ENCODE results near the gene TERT. TPM values are rescaled to one million over a fixed set of nuclear protein-coding genes. Genes with fewer than 3 reads are reported as not detected.

The TERT gene
- total and polyA plus RNA-seq, 2 donors, result not detected

DNA sequence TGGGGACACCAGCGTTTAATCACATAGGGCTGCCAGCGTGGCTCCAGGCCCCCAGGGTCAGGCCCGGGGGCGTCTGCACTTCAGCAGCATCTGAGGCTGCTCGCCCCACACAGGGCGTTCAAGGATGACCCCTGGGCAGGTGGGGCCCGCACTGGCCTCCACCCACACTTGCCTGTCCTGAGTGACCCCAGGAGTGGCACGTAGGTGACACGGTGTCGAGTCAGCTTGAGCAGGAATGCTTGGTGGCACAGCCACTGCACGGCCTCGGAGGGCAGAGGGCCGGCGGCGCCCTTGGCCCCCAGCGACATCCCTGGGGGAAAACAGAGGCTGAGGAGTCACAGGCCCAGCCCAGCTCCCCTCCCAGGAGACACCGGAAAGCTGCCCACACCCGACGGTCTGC, 40.7 kb downstream of the TERT start:
- no peak overlapping the region for H3K27ac ChIP-seq (ENCODE audit: low read depth)
- H3K4me3 ChIP-seq (ENCODE audit: low read depth, low read length), result no peak overlapping the region
- no peaks in the 10 kb centered on the region for H3K36me3 ChIP-seq (ENCODE audit: insufficient read depth)
- WGBS, result 84% methylated on average over 19 of the region's 19 CpGs
- no peak for DNase-seq (ENCODE audit: extremely low spot score)
- H3K4me1 ChIP-seq (ENCODE audit: insufficient read depth), result no peaks in the 10 kb centered on the region

DNA sequence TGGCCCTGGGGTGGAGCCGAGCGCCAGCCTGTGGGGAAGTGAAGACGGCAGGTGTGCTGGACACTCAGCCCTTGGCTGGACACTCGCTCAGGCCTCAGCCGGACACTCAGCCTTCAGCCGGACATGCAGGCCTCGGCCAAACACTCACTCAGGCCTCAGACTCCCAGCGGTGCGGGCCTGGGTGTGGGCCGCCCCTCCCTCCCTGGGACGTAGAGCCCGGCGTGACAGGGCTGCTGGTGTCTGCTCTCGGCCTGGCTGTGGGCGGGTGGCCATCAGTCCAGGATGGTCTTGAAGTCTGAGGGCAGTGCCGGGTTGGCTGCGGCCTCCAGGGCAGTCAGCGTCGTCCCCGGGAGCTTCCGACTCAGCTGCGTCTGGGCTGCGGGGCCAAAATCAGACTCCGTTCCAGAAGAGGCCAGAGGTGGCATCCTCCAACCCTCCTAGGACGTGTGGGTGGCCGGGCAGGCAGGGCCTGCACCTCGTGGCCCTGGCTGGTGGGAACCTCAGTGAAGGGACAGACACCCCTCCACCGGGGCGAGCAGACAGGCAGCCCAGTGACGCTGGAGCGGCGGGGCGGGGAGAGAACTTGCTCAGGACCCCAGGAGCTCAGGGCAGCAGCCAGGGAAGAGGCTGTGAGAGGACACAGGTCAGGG, 41.3 kb downstream of the TERT start:
- Histone ChIP-seq H3K4me3 (ENCODE audit: low read depth, low read length) (no peak overlapping the region), H3K27ac (ENCODE audit: low read depth) (no peak overlapping the region), H3K36me3 (ENCODE audit: insufficient read depth) (no peaks in the 10 kb centered on the region), H3K4me1 (ENCODE audit: insufficient read depth) (no peaks in the 10 kb centered on the region)
- no peak for DNase-seq (ENCODE audit: extremely low spot score)
- 82% methylated on average over 33 of the region's 33 CpGs for WGBS

DNA sequence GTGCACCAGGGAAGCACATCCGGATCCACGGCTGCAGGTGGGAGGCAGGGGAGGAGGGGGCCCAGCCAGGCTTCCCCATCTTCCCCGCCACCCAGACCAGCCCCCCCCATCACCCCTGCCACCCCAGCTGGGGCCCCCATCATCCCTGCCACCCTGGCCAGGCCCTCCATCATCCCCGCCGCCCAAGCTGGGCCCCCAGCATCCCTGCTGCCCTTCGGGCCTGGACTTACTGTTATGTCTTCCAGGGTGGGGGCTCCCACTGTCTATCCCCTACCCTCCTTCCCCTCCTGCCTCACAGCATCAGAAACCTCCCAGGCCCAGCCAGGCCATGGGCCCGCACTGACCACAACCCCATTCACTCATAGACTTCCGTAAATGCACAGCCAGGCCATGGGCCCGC, 42.2 kb downstream of the TERT start:
- H3K4me1 ChIP-seq (ENCODE audit: insufficient read depth), result no peaks in the 10 kb centered on the region
- no peaks in the 10 kb centered on the region for H3K36me3 ChIP-seq (ENCODE audit: insufficient read depth)
- WGBS, result 92% methylated on average over 9 of the region's 9 CpGs

DNA sequence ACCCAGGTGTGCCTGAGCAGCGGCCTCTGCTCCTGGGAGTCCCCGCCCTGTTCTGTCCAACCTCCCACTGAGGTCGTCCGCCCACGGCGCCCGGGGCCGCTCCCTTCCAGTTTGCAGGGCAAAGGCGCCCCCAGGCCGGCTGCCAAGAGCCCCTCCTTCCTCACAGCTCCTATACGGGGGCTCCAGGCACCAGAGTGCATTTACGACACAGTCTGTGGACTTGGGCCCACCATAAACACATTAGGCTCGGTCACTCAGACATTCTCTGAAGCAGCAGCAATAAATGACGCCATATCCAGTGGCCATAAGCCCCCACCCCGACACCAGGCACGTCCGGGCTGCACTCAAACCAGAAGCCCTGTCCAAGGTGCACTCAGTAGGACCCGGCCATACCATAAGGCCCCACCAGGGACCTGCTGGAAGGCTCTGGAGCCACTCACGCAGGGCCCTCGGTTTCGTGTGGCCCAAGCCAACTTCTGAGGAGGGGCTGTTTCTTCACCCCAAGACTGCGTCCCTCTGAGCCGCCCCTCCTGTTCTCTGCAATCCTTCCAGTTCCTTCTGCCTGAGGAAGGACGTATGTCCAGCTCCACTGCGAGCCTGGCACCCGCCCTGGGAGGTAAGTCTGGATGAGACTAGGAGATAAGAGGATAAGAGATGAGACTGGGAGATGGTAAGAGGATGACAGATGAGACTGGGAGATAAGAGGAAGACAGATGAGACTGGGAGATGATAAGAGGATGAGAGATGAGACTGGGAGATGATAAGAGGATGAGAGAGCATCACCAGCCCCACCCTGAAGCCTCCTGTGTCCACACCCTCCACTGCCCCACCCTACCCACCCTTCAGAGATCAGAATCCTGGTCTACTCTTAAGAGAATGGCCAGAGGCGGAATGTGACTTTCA, 42.9 kb downstream of the TERT start:
- DNase-seq (ENCODE audit: extremely low spot score), result no peak
- WGBS, result 31% methylated on average over 27 of the region's 27 CpGs
- Histone ChIP-seq H3K4me1 (ENCODE audit: insufficient read depth) (no peaks in the 10 kb centered on the region), H3K36me3 (ENCODE audit: insufficient read depth) (no peaks in the 10 kb centered on the region), H3K4me3 (ENCODE audit: low read depth, low read length) (no peak overlapping the region), H3K27ac (ENCODE audit: low read depth) (no peak overlapping the region)

More for the DNA sequence above, 42.2 kb downstream of the TERT start:
- no peak for DNase-seq (ENCODE audit: extremely low spot score)
- Histone ChIP-seq H3K4me3 (ENCODE audit: low read depth, low read length) (no peak overlapping the region), H3K27ac (ENCODE audit: low read depth) (no peak overlapping the region)

DNA sequence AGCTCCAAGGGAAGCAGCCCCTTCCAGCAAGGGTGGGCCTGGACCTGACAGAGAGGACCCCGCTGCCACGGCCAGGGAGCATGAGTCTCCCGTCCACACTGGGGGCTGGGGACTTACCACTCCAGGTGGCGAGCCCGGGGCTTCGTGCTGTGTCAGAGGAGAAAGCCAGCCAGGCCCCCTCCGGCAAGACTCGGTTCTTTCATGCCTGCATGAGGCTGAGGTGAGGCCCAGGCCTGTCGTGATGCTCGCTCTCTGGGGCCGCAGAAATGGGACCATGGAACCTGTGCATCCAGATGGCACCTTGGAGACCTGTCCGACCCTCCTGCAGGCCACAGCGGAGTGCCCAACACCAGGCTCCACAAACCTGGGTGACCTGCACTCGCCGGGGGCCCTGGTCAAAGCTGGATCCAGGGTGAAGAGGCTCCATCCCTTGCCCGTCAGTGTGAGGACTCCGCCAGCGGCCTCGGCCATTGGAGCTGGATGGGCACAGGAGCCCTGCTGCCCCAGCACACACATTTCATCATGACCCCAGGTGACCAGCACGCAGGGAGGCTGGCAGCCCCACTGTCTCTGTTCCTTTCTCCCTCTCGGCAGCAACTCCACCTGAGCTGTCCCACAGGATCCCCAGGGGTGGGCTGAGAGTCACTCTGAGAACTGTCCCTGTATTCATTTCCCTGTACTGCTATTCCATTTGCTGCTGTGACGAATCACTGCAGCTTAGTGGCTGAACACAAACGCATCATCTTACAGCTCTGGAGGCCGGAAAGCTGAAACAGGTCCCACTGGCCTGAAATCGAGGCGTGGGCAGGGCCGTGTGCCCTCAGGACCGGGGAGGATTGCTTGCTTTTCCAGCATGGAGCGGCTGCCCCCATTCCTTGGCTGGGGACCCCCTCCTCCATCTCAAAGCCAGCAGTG, 45.2 kb downstream of the TERT start:
- Histone ChIP-seq H3K27ac (ENCODE audit: low read depth) (no peak overlapping the region), H3K4me3 (ENCODE audit: low read depth, low read length) (no peak overlapping the region), H3K36me3 (ENCODE audit: insufficient read depth) (no peaks in the 10 kb centered on the region), H3K4me1 (ENCODE audit: insufficient read depth) (no peaks in the 10 kb centered on the region)
- no peak for DNase-seq (ENCODE audit: extremely low spot score)
- 79% methylated on average over 29 of the region's 29 CpGs for WGBS

DNA sequence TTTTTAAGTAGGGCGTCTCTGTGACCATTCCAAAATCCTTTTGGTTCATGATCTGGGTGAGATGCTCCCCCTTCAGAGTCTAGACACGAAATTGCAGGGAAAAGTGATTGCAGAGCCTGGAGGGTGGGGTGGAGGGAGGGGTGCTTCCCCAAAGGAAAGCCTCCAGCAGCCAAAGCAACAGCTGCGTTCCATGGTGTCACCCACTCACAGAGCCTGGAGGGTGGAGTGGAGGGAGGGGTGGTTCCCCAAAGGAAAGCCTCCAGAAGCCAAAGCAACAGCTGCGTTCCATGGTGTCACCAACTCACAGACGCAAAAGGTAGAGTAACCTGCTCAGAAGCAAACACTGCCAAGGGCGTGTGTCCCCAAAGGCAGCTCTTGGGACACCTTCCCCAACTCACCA, 47.1 kb downstream of the TERT start:
- Histone ChIP-seq H3K4me3 (ENCODE audit: low read depth, low read length) (no peak overlapping the region), H3K36me3 (ENCODE audit: insufficient read depth) (no peaks in the 10 kb centered on the region), H3K27ac (ENCODE audit: low read depth) (no peak overlapping the region), H3K4me1 (ENCODE audit: insufficient read depth) (no peaks in the 10 kb centered on the region)
- no peak for DNase-seq (ENCODE audit: extremely low spot score)
- WGBS, result 67% methylated on average over 6 of the region's 6 CpGs

DNA sequence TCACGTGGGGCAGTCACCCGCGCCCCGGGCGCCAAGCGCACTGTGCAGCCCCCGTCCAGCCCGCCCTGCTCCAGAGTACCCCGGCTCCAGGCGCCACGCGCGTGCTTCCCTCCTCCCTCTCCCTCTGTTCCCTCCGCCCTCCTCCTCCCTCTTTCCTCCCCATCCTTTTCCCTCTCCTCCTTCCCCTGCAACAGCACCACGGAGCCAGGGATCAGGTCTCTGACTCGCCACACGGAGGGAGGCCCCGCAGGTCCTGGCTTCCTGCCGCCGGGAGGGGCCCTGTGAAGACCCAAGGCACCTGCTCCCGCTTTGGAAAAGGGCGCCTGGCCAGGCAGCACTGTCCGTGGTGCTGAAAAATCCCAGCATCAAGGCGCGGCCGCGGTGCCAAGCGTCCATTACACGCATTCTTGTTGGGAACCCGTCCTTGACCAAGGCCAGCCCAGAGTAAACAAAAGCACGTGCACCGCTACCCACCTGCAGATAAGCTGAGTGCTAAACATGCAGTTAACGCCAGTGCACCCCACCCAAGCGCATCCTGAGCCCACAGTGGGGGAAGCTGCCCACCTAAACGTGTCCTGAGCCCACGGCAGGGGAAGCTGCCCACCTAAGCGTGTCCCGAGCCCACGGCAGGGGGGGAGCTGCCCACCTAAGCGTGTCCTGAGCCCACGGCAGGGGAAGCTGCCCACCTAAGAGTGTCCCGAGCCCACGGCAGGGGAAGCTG, 48.0 kb downstream of the TERT start:
- H3K27ac ChIP-seq (ENCODE audit: low read depth), result no peak overlapping the region
- no peaks in the 10 kb centered on the region for H3K36me3 ChIP-seq (ENCODE audit: insufficient read depth)
- WGBS, result 25% methylated on average over 43 of the region's 43 CpGs
- no peak overlapping the region for H3K4me3 ChIP-seq (ENCODE audit: low read depth, low read length)
- DNase-seq (ENCODE audit: extremely low spot score), result no peak
- H3K4me1 ChIP-seq (ENCODE audit: insufficient read depth), result no peaks in the 10 kb centered on the region

DNA sequence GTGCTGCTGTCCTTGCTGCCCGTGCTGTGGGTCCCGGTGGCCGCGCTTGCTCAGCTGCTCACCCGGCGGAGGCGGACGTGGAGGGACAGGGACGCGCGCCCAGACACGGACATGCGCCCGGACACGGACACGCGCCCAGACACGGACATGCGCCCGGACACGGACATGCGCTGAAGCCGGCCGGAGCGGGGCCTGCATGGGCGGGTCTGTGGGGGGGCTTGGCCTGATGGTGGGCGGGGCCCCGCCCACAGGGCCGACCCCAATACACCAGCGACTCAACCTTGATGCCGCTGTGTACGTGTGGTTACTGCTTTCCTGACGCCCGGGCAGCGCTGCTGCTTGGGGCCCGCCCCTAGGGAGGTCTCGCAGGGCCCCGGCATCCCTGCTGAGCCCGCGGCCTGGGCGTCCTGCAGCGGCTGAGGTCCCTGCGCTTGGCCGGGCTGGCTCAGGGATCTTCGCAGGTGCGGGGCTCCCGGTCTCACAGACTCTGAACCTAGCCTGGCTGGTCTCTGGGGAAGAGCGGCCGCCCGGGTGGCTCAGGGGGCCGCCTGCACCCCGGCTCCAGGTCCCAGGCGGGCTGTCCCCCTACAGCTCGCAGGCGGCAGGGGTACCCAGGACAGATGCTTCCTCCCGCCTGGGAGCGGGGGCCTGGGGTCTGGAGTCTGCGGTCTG, 48.8 kb downstream of the TERT start:
- 55% methylated on average over 58 of the region's 58 CpGs for WGBS
- DNase-seq (ENCODE audit: extremely low spot score), result no peak
- no peak overlapping the region for H3K27ac ChIP-seq (ENCODE audit: low read depth)
- H3K4me3 ChIP-seq (ENCODE audit: low read depth, low read length), result no peak overlapping the region
- no peaks in the 10 kb centered on the region for H3K4me1 ChIP-seq (ENCODE audit: insufficient read depth)
- no peaks in the 10 kb centered on the region for H3K36me3 ChIP-seq (ENCODE audit: insufficient read depth)

DNA sequence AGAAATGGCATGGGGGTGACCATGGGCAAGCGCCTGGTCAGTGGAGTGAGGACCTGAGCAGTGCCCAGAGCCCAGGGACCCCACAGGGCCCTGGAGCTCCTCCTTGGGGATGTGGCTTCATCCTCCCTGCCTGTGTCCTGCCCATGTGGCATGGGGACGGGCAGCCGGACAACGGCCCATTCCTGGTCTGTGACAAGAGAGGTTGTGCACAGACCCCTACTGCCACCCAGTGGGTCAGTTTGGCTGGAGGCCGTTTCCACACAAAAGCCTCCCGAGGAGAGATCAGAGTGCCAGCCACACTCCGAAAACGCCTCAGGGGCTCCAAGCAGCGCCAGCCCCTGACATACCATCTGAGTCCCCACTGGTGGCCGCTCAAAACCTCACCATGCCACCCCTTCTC, 49.9 kb downstream of the TERT start:
- no peak overlapping the region for H3K27ac ChIP-seq (ENCODE audit: low read depth)
- DNase-seq (ENCODE audit: extremely low spot score), result no peak
- no peaks in the 10 kb centered on the region for H3K4me1 ChIP-seq (ENCODE audit: insufficient read depth)
- no peak overlapping the region for H3K4me3 ChIP-seq (ENCODE audit: low read depth, low read length)
- WGBS, result 59% methylated on average over 10 of the region's 10 CpGs
- H3K36me3 ChIP-seq (ENCODE audit: insufficient read depth), result no peaks in the 10 kb centered on the region

DNA sequence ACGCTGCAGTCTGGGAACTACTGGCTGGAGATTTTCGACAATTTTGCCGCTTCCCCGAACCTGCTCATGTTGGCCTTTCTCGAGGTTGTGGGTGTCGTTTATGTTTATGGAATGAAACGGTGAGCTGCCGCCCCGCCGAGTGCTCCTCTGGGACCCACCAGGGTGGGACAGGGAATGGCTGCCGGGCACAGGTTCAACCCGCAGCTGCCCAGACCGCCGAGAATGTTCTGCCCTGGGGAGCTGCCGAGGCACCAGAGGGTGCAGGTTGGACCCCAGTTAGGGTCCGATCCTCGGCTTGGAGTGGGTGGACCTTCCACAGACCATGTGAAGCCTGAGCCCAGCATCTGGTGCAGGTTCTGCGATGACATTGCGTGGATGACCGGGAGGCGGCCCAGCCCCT, 50.6 kb downstream of the TERT start:
- Histone ChIP-seq H3K4me3 (ENCODE audit: low read depth, low read length) (no peak overlapping the region), H3K4me1 (ENCODE audit: insufficient read depth) (no peaks in the 10 kb centered on the region), H3K36me3 (ENCODE audit: insufficient read depth) (no peaks in the 10 kb centered on the region), H3K27ac (ENCODE audit: low read depth) (no peak overlapping the region)
- 72% methylated on average over 21 of the region's 21 CpGs for WGBS
- DNase-seq (ENCODE audit: extremely low spot score), result no peak

DNA sequence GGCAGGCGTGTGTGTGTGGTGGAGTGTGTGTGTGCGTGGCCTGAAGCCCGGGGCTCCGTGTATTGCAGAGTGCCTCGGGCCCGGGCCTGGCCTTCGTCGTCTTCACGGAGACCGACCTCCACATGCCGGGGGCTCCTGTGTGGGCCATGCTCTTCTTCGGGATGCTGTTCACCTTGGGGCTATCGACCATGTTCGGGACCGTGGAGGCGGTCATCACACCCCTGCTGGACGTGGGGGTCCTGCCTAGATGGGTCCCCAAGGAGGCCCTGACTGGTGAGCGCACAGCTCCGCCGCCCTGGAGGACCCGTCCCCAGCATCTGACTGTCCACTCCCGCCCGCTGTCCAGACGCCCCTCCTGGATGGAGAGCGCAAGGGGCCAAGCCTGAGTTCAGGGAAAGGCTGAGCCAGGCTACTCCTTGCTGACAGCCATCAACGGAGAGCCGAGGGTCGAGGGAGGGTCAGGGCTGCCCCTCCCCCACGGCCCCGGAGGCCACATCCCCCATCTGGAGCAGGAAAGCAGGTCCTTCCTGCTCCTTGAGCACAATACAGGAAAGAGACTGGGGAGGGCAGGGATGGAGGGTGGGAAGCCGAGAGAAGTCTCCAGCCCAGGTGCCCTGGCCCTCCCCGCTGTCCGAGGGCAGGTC, 51.3 kb downstream of the TERT start:
- Histone ChIP-seq H3K4me3 (ENCODE audit: low read depth, low read length) (no peak overlapping the region), H3K4me1 (ENCODE audit: insufficient read depth) (no peaks in the 10 kb centered on the region), H3K27ac (ENCODE audit: low read depth) (no peak overlapping the region), H3K36me3 (ENCODE audit: insufficient read depth) (no peaks in the 10 kb centered on the region)
- WGBS, result 44% methylated on average over 33 of the region's 33 CpGs
- no peak for DNase-seq (ENCODE audit: extremely low spot score)

DNA sequence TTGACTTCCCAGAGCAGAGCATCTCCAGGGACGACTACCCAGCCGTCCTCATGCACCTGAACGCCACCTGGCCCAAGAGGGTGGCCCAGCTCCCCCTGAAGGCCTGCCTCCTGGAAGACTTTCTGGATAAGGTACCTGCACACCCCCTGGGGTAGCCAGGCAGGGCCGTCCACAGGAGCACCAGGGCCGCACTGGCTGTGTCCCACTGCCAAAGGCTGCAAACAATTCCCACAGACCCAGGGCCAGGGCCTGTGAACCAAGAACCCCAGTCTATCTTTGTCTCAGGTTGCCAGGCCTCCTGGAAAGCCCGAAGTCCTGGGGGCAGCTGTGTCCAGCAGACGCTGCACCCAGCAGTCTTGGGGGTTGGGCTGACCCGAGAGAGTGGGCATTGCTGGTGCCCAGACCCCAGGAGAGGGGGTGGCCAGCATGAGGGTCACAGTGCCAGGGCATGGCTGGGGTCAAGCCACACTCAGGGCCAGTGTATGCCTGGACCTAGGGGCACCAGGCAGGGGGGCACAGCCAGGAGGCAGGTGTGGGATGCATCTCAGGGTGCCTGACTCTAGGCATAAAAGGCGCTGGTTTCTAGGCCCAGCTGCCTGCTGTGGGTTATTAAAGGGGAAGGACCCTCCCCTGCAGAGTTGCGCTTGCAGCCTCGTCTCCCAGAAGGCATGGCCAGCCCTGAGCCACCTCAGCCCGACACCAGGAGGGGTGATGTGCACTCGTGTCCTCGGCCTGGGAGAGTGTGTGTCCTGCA, 52.0 kb downstream of the TERT start:
- Histone ChIP-seq H3K36me3 (ENCODE audit: insufficient read depth) (no peaks in the 10 kb centered on the region), H3K27ac (ENCODE audit: low read depth) (no peak overlapping the region), H3K4me1 (ENCODE audit: insufficient read depth) (no peaks in the 10 kb centered on the region), H3K4me3 (ENCODE audit: low read depth, low read length) (no peak overlapping the region)
- DNase-seq (ENCODE audit: extremely low spot score), result no peak
- WGBS, result 73% methylated on average over 14 of the region's 14 CpGs

Measured in urinary bladder (tissue), 4 donors.